SU-DHL-6 (cell line): ENCODE results near the gene SPNS1.

Source experiments
- H2AFZ ChIP-seq: fragments of 200-600 bp; sonication (generic); 2 replicates; pipeline ENCODE4 v1.6.1; 2014; ENCODE audit warnings: low read depth, mild to moderate bottlenecking, moderate library complexity, mixed read lengths, antibody characterized with exemption, low read length; ENCODE audit not compliant: severe bottlenecking
- H3F3A ChIP-seq: fragments of 200-600 bp; shearing (Covaris generic); 2 replicates; pipeline ENCODE4 v1.6.0; 2016; ENCODE audit warnings: antibody characterized with exemption, mild to moderate bottlenecking; ENCODE audit not compliant: insufficient read depth
- H3K27ac ChIP-seq: fragments of 200-600 bp; sonication (generic); 2 replicates; pipeline ENCODE4 v1.5.1; 2016; ENCODE audit warnings: low read depth, mild to moderate bottlenecking, low read length, moderate library complexity, mixed read lengths
- H3K27me3 ChIP-seq: fragments of 200-600 bp; sonication (generic), shearing (Covaris generic); 2 replicates; pipeline ENCODE4 v1.6.0; 2014; ENCODE audit warnings: mild to moderate bottlenecking, low read length
- H3K36me3 ChIP-seq: fragments of 200-600 bp; sonication (generic); 2 replicates; pipeline ENCODE4 v1.6.1; 2014; ENCODE audit warnings: mild to moderate bottlenecking, low read length, mixed read lengths
- H3K4me2 ChIP-seq: fragments of 300-600, 200-600 bp; shearing (Covaris generic), sonication (generic); 2 replicates; pipeline ENCODE4 v1.6.0; 2014; ENCODE audit warnings: low read length, low read depth, mild to moderate bottlenecking; ENCODE audit not compliant: poor library complexity, severe bottlenecking
- H3K4me3 ChIP-seq: fragments of 200-600 bp; sonication (generic); 2 replicates; pipeline ENCODE4 v1.5.1; 2014; ENCODE audit warnings: antibody characterized with exemption, low read length, mild to moderate bottlenecking, mixed read lengths; ENCODE audit not compliant: insufficient read depth, poor library complexity, severe bottlenecking
- H3K79me2 ChIP-seq: fragments of 200-600 bp; sonication (generic); 2 replicates; pipeline ENCODE4 v1.6.1; 2014; ENCODE audit warnings: mild to moderate bottlenecking, low read length, moderate library complexity; ENCODE audit not compliant: insufficient read depth
- H3K9ac ChIP-seq: fragments of 200-600 bp; sonication (generic); 2 replicates; pipeline ENCODE4 v1.7.0; 2014; ENCODE audit warnings: mild to moderate bottlenecking, low read length
- H3K9me2 ChIP-seq: fragments of 200-600 bp; sonication (generic); replicated peaks from 2 replicates; pipeline ENCODE4 v1.6.1; 2014; ENCODE audit warnings: low read length; ENCODE audit not compliant: insufficient read depth
- H3K9me3 ChIP-seq: fragments of 200-600 bp; sonication (generic); 2 replicates; pipeline ENCODE4 v1.6.1; 2014; ENCODE audit warnings: low read length, mixed read lengths; ENCODE audit not compliant: insufficient read depth
- H4K20me1 ChIP-seq: fragments of 200-600 bp; sonication (generic); 2 replicates; pipeline ENCODE4 v1.6.1; 2014; ENCODE audit warnings: low read depth, mild to moderate bottlenecking, antibody characterized with exemption, low read length, moderate library complexity, mixed read lengths
- EZH2phosphoT487 ChIP-seq: fragments of 200-600 bp; sonication (generic), shearing (Covaris generic); conservative IDR thresholded peaks from 2 replicates; pipeline ENCODE4 v1.6.1; 2018; ENCODE audit warnings: mild to moderate bottlenecking, antibody characterized with exemption, low read length, moderate library complexity, mixed read lengths
- TF ChIP-seq, protein P1 (sequence below): fragments of 200-600 bp; sonication (generic); IDR thresholded peaks from one replicate; pipeline ENCODE4 v1.5.1; 2017; ENCODE audit warnings: antibody characterized with exemption, mild to moderate bottlenecking, low read length, moderate library complexity; ENCODE audit not compliant: insufficient read depth, poor library complexity, severe bottlenecking

The SPNS1 gene

DNA sequence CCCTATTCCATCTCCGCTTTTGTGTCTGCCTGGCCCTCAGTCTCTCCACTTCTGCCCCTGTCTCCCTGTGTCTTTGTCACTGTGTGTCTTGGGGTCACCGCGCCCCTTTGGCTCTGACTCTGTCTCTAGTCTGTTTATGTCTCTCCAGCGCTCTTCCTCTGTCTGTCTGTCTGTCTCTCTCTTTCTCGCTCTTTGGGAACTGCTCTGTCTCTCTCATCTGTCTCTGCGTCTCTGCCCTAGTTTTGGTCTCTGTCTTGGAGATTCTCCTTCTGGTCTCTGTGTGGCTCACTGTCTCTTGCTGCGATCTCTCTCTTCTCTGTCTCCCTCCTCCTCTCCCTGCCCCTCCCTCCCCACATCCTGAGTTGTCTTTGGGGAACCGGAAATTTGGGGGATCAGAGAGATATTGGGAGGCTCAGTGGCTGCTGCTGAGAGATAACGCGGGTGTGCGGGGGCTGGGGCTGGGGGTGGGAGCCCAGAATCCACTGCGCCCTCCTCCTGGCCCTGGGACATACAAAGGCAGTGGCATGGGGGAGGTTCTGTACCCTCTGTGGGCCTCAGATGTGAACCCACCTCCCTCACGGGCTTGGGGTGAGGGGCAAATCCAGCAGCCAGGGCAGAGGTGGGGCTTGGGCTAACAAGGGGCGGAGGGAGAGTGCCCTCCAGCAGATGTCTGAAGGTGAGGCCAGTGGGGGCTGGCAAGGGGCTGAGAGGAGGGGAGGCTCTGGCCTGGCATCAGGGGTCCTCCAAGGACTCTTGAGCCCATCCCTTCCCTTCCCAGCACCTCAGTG lies 34.7 kb downstream of the SPNS1 start:
- TF ChIP-seq EZH2phosphoT487, result no peak
- TF ChIP-seq, protein P1, sequence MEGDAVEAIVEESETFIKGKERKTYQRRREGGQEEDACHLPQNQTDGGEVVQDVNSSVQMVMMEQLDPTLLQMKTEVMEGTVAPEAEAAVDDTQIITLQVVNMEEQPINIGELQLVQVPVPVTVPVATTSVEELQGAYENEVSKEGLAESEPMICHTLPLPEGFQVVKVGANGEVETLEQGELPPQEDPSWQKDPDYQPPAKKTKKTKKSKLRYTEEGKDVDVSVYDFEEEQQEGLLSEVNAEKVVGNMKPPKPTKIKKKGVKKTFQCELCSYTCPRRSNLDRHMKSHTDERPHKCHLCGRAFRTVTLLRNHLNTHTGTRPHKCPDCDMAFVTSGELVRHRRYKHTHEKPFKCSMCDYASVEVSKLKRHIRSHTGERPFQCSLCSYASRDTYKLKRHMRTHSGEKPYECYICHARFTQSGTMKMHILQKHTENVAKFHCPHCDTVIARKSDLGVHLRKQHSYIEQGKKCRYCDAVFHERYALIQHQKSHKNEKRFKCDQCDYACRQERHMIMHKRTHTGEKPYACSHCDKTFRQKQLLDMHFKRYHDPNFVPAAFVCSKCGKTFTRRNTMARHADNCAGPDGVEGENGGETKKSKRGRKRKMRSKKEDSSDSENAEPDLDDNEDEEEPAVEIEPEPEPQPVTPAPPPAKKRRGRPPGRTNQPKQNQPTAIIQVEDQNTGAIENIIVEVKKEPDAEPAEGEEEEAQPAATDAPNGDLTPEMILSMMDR, result no peak
- H3F3A ChIP-seq, result no peaks in the 10 kb centered on the region
- no peak overlapping the region for H3K9ac ChIP-seq
- no peaks in the 10 kb centered on the region for H3K79me2 ChIP-seq
- no peak overlapping the region for H3K4me2 ChIP-seq
- no peaks in the 10 kb centered on the region for H3K36me3 ChIP-seq
- no peak overlapping the region for H2AFZ ChIP-seq
- H3K9me2 ChIP-seq, result no peaks in the 10 kb centered on the region
- H3K27ac ChIP-seq, result no peak overlapping the region
- H4K20me1 ChIP-seq, result no peaks in the 10 kb centered on the region
- no peaks in the 10 kb centered on the region for H3K27me3 ChIP-seq
- no peak overlapping the region for H3K4me3 ChIP-seq
- no peaks in the 10 kb centered on the region for H3K9me3 ChIP-seq

- Histone ChIP-seq H3K4me3 (no peak overlapping the region), H3K79me2 (no peaks in the 10 kb centered on the region), H3K36me3 (no peaks in the 10 kb centered on the region), H3K9me3 (no peaks in the 10 kb centered on the region), H3K9ac (no peak overlapping the region), H3K9me2 (no peaks in the 10 kb centered on the region), H4K20me1 (no peaks in the 10 kb centered on the region), H3F3A (no peaks in the 10 kb centered on the region), H3K4me2 (no peak overlapping the region), H3K27ac (no peak overlapping the region), H3K27me3 (no peaks in the 10 kb centered on the region), H2AFZ (no peak overlapping the region)
- TF ChIP-seq EZH2phosphoT487, result no peak
- TF ChIP-seq, protein P1, result no peak
Observed at GRCh38 chr16:29009838-29010166, 35.2 kb downstream of the SPNS1 start.

DNA sequence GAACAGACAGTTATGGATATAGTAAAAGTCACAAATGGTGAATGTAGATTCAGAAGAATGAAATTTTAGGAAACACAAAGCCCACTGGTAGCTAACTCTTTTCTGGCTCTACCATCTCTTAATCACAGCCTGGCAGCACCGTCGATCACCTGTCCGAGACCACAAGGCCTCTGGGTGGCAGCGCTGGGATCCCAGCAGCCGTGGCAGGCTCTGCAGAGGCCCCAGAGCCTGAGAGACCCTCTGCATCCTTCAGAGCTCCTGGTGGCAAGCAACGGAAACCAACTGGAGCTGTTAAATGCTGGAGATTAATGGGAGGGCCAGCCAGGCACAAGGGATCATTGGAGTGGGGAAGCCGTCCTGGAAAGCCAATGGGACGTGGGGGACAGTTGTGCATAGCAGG lies 36.5 kb downstream of the SPNS1 start:
- Histone ChIP-seq H2AFZ (no peak overlapping the region), H3K27ac (no peak overlapping the region), H3K9ac (no peak overlapping the region), H3F3A (no peaks in the 10 kb centered on the region), H3K9me3 (no peaks in the 10 kb centered on the region), H3K36me3 (no peaks in the 10 kb centered on the region), H4K20me1 (no peaks in the 10 kb centered on the region), H3K4me3 (no peak overlapping the region), H3K9me2 (no peaks in the 10 kb centered on the region), H3K4me2 (no peak overlapping the region), H3K27me3 (no peaks in the 10 kb centered on the region), H3K79me2 (no peaks in the 10 kb centered on the region)
- TF ChIP-seq, protein P1, result no peak
- TF ChIP-seq EZH2phosphoT487, result no peak
